Endothelial cell of umbilical vein (primary cell): ENCODE data around the gene FAM136A. TPM values are rescaled to one million over a fixed set of nuclear protein-coding genes. Genes with fewer than 3 reads are reported as not detected.

Experiments
- BruUV-seq: library from RNA; stranded (reverse); fragments of 400-500 nt; replicated peaks from 2 replicates; lab custom pipeline; 2021; lab: Mats Ljungman, UMichigan
- CTCF ChIA-PET: fragments of 300-600, 350-600 bp; sonication (Branson Sonifier 250); formaldehyde crosslinking; loops from one replicate; lab custom pipeline; 2021; ENCODE audit warnings: antibody characterized with exemption, inconsistent platforms; lab: Charles Lee
- POLR2A ChIA-PET: fragments of 300-600, 350-600 bp; sonication (Branson Sonifier 250); formaldehyde crosslinking; loops from one replicate; lab custom pipeline; 2021; ENCODE audit warnings: antibody characterized with exemption, inconsistent platforms; lab: Charles Lee
- DNase-seq: peaks from one replicate; pipeline ENCODE4 v3.0.0-alpha.2; 2011; ENCODE audit warnings: low read depth, low spot score
- FAIRE-seq: peaks from 2 replicates; lab custom pipeline; 2011; peaks lifted over from hg19 to GRCh38; lab: Jason Lieb, UNC
- H2AFZ ChIP-seq: 2 replicates; pipeline ENCODE4 v1.6.0; 2012; ENCODE audit warnings: low read depth, low read length, control low read depth, inconsistent platforms
- H3K27ac ChIP-seq: 2 replicates; pipeline ENCODE4 v1.5.1; 2011; ENCODE audit warnings: low read depth, mild to moderate bottlenecking, control low read depth, low read length, moderate library complexity; ENCODE audit not compliant: insufficient read depth
- H3K27me3 ChIP-seq, 2 experiments: 2 replicates each; pipeline versions ENCODE4 v1.6.0 to v1.6.1; 2011; ENCODE audit warnings: low read length in 2 of 2, mixed read lengths in 1 of 2; ENCODE audit not compliant: control insufficient read depth in 2 of 2, insufficient read depth in 2 of 2
- H3K36me3 ChIP-seq, 2 experiments: 2 replicates in 1 of 2; 3 replicates in 1 of 2; pipeline ENCODE4 v1.5.1; 2011; ENCODE audit warnings: low read length in 2 of 2, mild to moderate bottlenecking in 1 of 2, moderate library complexity in 1 of 2; ENCODE audit not compliant: control insufficient read depth in 2 of 2, insufficient read depth in 2 of 2; ENCODE audit errors: extremely low read depth in 1 of 2
- H3K4me1 ChIP-seq: 3 replicates; pipeline ENCODE4 v1.5.1; 2011; ENCODE audit warnings: mild to moderate bottlenecking, low read length; ENCODE audit not compliant: control insufficient read depth, insufficient read depth; ENCODE audit errors: extremely low read depth
- H3K4me2 ChIP-seq: 2 replicates; pipeline ENCODE4 v1.6.1; 2011; ENCODE audit warnings: low read length, control low read depth, mixed read lengths; ENCODE audit not compliant: insufficient read depth
- H3K4me3 ChIP-seq, 3 experiments: fragments of 200-600 bp in 1 of 3; sonication (generic), shearing (Covaris generic) in 1 of 3; replicated peaks in 1 of 3; 2 replicates each; pipeline ENCODE4 v1.5.1; 2011 to 2016; ENCODE audit warnings: control low read depth in 3 of 3, low read length in 3 of 3, mild to moderate bottlenecking in 2 of 3, inconsistent platforms in 1 of 3, low read depth in 1 of 3, moderate library complexity in 1 of 3; ENCODE audit not compliant: insufficient read depth in 1 of 3
- H3K79me2 ChIP-seq: 2 replicates; pipeline ENCODE4 v1.6.0; 2012; ENCODE audit warnings: low read length, inconsistent platforms; ENCODE audit not compliant: control insufficient read depth, insufficient read depth
- H3K9ac ChIP-seq: replicated peaks from 2 replicates; pipeline ENCODE3; 2011; ENCODE audit warnings: low read length, control low read depth; ENCODE audit not compliant: insufficient read depth; ENCODE audit errors: extremely low read depth
- H3K9me1 ChIP-seq: replicated peaks from 3 replicates; pipeline ENCODE4 v1.6.0; 2011; ENCODE audit warnings: mild to moderate bottlenecking, low read length; ENCODE audit not compliant: control insufficient read depth, insufficient read depth; ENCODE audit errors: extremely low read depth
- H3K9me3 ChIP-seq: replicated peaks from 2 replicates; pipeline ENCODE4 v1.5.1; 2012; ENCODE audit warnings: low read length, inconsistent platforms; ENCODE audit not compliant: control insufficient read depth, insufficient read depth
- H4K20me1 ChIP-seq: replicated peaks from 2 replicates; pipeline ENCODE3; 2011; ENCODE audit warnings: mild to moderate bottlenecking, low read length; ENCODE audit not compliant: control insufficient read depth, insufficient read depth; ENCODE audit errors: extremely low read depth
- EZH2 ChIP-seq: IDR thresholded peaks from 2 replicates; pipeline ENCODE4 v1.6.1; 2012; ENCODE audit warnings: borderline replicate concordance, low read depth, mild to moderate bottlenecking, moderate library complexity, low read length, inconsistent platforms; ENCODE audit not compliant: severe bottlenecking
- FOS ChIP-seq: IDR thresholded peaks from 2 replicates; pipeline ENCODE4 v1.6.1; 2011; ENCODE audit warnings: mild to moderate bottlenecking, low read length, moderate library complexity, borderline replicate concordance; ENCODE audit not compliant: insufficient read depth
- GATA2 ChIP-seq: IDR thresholded peaks from 2 replicates; pipeline ENCODE4 v1.7.0; 2011; ENCODE audit warnings: low read depth, mild to moderate bottlenecking, moderate library complexity, mixed read lengths, low read length; ENCODE audit not compliant: insufficient read length, insufficient read depth
- JUN ChIP-seq: IDR thresholded peaks from 2 replicates; pipeline ENCODE4 v1.6.1; 2011; ENCODE audit warnings: borderline replicate concordance, low read depth; ENCODE audit not compliant: insufficient read length, insufficient read depth
- MYC ChIP-seq: IDR thresholded peaks from one replicate; pipeline ENCODE4 v1.6.1; 2011; ENCODE audit warnings: mild to moderate bottlenecking, low read depth, low read length
- POLR2A ChIP-seq: IDR thresholded peaks from 2 replicates; pipeline ENCODE4 v1.6.1; 2012; ENCODE audit warnings: low read depth, mild to moderate bottlenecking, control low read depth, low read length
- POLR2AphosphoS5 ChIP-seq: IDR thresholded peaks from 2 replicates; pipeline ENCODE4 v1.6.1; 2012; ENCODE audit warnings: low read depth, mild to moderate bottlenecking, control low read depth, low read length, moderate library complexity; ENCODE audit not compliant: insufficient read depth
- dilution Hi-C: fragments of 300-500 bp; cut with MboI; formaldehyde crosslinking; loops from one replicate; pipeline ENCODE4 v1.15.0; 2019; ENCODE audit warnings: low sequenced_read_pairs; ENCODE audit not compliant: extremely low pct_ligation_motif_present
- intact Hi-C: fragments of 100-400 bp; cut with micrococcal nuclease; formaldehyde crosslinking; loops from one replicate; pipeline ENCODE4 v1.10.0; 2022
- polyA plus RNA-seq, 4 experiments: library from polyadenylated mRNA; depleted of rRNA in 3 of 4; stranded (reverse) in 3 of 4; unstranded in 1 of 4; fragments of >200 nt; gene quantifications; 2 replicates each; pipeline versions ENCODE4 v1.2.1 to v1.2.3, GENCODE V29; 2011 to 2012; ENCODE audit warnings: missing spikeins in 1 of 4
- total RNA-seq: library from RNA; stranded (reverse); gene quantifications from 2 replicates; pipeline ENCODE4 v1.2.3, GENCODE V29; 2021
- TF ChIP-seq, protein P1 (sequence below), 2 donors: IDR thresholded peaks; 1 replicate in 1 of 2; 2 replicates in 1 of 2; pipeline ENCODE4 v1.5.1; 2011; ENCODE audit warnings: low read length in 2 of 2, mild to moderate bottlenecking in 2 of 2, moderate library complexity in 2 of 2, control low read depth in 1 of 2, inconsistent platforms in 1 of 2, low read depth in 1 of 2; ENCODE audit not compliant: insufficient read depth in 1 of 2; ENCODE audit errors: extremely low read depth in 1 of 2
- TF ChIP-seq, protein P2 (sequence below): IDR thresholded peaks from 2 replicates; pipeline ENCODE4 v1.6.1; 2011; ENCODE audit not compliant: insufficient read depth, insufficient read length

FAM136A gene
- total and polyA plus RNA-seq, 2 donors (not counting 3 experiments of a cell fraction or from before 2014, with no cell fraction given) = 28.3 to 42.4 TPM

GRCh38 chr2:70283500-70284191, 18.2 kb downstream of the FAM136A start:
- Histone ChIP-seq H3K9me1 (no peaks in the 10 kb centered on the region), H3K27me3 (no peaks in the 10 kb centered on the region), H4K20me1 (no peaks in the 10 kb centered on the region), H2AFZ (no peak overlapping the region), H3K9me3 (no peaks in the 10 kb centered on the region), H3K36me3 (peaks cover 9 to 39% of the 10 kb centered on the region in 2 experiments), H3K79me2 (peaks cover 45% of the 10 kb centered on the region), H3K27ac (no peak overlapping the region), H3K9ac (no peak overlapping the region), H3K4me2 (no peak overlapping the region), H3K4me3 (no peak overlapping the region), H3K4me1 (no peaks in the 10 kb centered on the region)
- CTCF ChIA-PET = interaction anchor here (0.6 to 1.2 kb wide), 2 partner anchors 10 to 980 kb away, joined by 3 to 4 read pairs; partner anchors contain the start of gene SNRPG
- TF ChIP-seq FOS (no peak), MYC (no peak), POLR2A (no peak), POLR2AphosphoS5 (no peak), EZH2 (no peak), JUN (no peak), GATA2 (no peak)
- TF ChIP-seq, protein P1, sequence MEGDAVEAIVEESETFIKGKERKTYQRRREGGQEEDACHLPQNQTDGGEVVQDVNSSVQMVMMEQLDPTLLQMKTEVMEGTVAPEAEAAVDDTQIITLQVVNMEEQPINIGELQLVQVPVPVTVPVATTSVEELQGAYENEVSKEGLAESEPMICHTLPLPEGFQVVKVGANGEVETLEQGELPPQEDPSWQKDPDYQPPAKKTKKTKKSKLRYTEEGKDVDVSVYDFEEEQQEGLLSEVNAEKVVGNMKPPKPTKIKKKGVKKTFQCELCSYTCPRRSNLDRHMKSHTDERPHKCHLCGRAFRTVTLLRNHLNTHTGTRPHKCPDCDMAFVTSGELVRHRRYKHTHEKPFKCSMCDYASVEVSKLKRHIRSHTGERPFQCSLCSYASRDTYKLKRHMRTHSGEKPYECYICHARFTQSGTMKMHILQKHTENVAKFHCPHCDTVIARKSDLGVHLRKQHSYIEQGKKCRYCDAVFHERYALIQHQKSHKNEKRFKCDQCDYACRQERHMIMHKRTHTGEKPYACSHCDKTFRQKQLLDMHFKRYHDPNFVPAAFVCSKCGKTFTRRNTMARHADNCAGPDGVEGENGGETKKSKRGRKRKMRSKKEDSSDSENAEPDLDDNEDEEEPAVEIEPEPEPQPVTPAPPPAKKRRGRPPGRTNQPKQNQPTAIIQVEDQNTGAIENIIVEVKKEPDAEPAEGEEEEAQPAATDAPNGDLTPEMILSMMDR (IDR thresholded peaks at IDR 0.05; ENCODE audit: extremely low read depth in 1 of 2, insufficient read depth in 1 of 2, low read depth in 1 of 2, low read length in 2 of 2) = no peak
- TF ChIP-seq, protein P2, sequence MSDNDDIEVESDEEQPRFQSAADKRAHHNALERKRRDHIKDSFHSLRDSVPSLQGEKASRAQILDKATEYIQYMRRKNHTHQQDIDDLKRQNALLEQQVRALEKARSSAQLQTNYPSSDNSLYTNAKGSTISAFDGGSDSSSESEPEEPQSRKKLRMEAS = no peak
- dilution Hi-C loops = no loop called here
- DNase-seq (no peak), FAIRE-seq (no peak)
- no TSS peak for BruUV-seq
- POLR2A ChIA-PET = no interaction called here
- intact Hi-C loops = no loop called here
